ENCODE results near the gene MAP1B.

MAP1B gene

DNA sequence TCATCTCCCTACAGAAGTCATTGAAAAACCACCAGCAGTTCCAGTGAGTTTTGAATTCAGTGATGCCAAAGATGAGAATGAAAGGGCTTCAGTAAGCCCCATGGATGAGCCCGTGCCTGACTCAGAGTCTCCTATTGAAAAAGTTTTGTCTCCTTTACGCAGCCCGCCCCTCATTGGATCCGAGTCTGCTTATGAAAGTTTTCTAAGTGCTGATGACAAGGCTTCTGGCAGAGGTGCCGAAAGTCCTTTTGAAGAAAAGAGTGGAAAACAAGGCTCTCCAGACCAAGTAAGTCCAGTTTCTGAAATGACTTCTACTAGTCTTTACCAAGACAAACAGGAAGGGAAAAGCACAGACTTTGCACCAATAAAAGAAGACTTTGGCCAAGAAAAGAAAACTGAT is 90.1 kb downstream of the MAP1B start:
- H3K4me3 ChIP-seq (ENCODE audit: insufficient read depth, low read depth, low read length, poor library complexity, severe bottlenecking): no peak overlapping the region
- H3K9me3 ChIP-seq (ENCODE audit: control insufficient read depth, low read length): no peaks in the 10 kb centered on the region
- no peak for DNase-seq
- no peaks in the 10 kb centered on the region for H3K36me3 ChIP-seq (ENCODE audit: control insufficient read depth, insufficient read depth, low read length)
- no peaks in the 10 kb centered on the region for H3K4me1 ChIP-seq (ENCODE audit: control insufficient read depth, insufficient read depth, low read length, poor library complexity, severe bottlenecking)
- no peaks in the 10 kb centered on the region for H3K27me3 ChIP-seq (replicated peaks; ENCODE audit: control insufficient read depth, insufficient read depth, low read length, poor library complexity, severe bottlenecking)
- H3K27ac ChIP-seq (ENCODE audit: insufficient read depth, low read length, poor library complexity, severe bottlenecking): no peak overlapping the region

DNA sequence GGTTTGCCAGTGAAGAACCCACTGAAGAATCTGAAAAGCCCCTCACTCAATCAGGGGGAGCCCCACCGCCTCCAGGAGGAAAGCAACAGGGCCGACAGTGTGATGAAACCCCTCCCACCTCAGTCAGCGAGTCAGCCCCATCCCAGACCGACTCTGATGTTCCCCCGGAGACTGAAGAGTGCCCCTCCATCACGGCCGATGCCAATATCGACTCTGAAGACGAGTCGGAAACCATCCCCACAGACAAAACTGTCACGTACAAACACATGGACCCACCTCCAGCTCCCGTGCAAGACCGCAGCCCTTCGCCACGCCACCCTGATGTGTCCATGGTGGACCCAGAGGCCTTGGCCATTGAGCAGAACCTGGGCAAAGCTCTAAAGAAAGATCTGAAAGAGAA is 92.4 kb downstream of the MAP1B start:
- Histone ChIP-seq H3K27ac (ENCODE audit: insufficient read depth, low read length, poor library complexity, severe bottlenecking) (no peak overlapping the region), H3K36me3 (ENCODE audit: control insufficient read depth, insufficient read depth, low read length) (no peaks in the 10 kb centered on the region), H3K9me3 (ENCODE audit: control insufficient read depth, low read length) (no peaks in the 10 kb centered on the region), H3K27me3 (replicated peaks; ENCODE audit: control insufficient read depth, insufficient read depth, low read length, poor library complexity, severe bottlenecking) (no peaks in the 10 kb centered on the region), H3K4me3 (ENCODE audit: insufficient read depth, low read depth, low read length, poor library complexity, severe bottlenecking) (no peak overlapping the region), H3K4me1 (ENCODE audit: control insufficient read depth, insufficient read depth, low read length, poor library complexity, severe bottlenecking) (no peaks in the 10 kb centered on the region)
- no peak for DNase-seq

DNA sequence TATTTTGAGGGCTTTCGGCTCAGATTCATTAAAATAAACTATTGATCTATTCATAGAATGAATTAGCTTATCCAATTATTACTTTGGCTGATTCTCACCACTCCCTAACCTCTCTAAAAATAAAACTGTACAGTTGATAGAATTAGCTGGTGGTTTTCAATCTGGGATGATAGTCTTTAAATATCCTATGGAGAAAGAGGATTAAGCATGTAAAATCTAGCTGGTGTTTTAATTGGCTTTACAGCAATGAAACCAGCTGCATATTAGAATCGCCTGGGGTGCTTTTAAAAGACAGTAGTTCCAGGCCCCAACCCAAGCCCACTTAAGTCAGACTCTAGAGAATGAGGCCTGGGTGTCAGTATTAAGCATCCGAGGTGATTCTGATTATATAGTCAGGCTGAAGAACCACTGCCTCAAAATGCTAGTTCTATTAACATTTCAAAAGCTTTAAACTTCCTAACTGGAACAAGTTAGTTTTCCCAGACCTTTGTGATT is 95.1 kb downstream of the MAP1B start:
- no peak overlapping the region for H3K4me3 ChIP-seq (ENCODE audit: insufficient read depth, low read depth, low read length, poor library complexity, severe bottlenecking)
- DNase-seq: no peak
- H3K36me3 ChIP-seq (ENCODE audit: control insufficient read depth, insufficient read depth, low read length): no peaks in the 10 kb centered on the region
- no peaks in the 10 kb centered on the region for H3K4me1 ChIP-seq (ENCODE audit: control insufficient read depth, insufficient read depth, low read length, poor library complexity, severe bottlenecking)
- no peaks in the 10 kb centered on the region for H3K9me3 ChIP-seq (ENCODE audit: control insufficient read depth, low read length)
- no peak overlapping the region for H3K27ac ChIP-seq (ENCODE audit: insufficient read depth, low read length, poor library complexity, severe bottlenecking)
- no peaks in the 10 kb centered on the region for H3K27me3 ChIP-seq (replicated peaks; ENCODE audit: control insufficient read depth, insufficient read depth, low read length, poor library complexity, severe bottlenecking)

DNA sequence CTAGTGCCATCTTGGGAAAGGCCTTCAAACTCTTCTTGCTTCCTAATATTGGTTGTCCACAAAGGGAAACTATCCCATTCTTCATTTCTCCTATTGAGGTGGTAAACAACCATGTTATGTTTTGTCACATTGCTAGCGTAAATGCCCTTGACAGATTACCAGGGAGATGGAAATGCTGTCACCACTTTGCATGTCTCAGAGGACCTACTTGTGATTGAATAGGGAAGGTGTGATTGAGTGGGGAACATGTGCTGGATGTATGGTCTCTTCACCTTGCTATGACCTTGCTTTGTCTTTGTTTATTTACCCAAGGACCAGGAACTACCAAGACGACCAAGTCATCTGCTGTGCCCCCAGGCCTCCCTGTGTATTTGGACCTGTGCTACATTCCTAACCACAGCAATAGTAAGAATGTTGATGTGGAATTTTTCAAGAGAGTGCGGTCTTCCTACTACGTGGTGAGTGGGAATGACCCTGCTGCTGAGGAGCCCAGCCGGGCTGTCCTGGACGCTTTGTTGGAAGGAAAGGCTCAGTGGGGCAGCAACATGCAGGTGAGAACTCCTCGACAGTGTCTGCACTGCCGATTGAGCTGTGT is 96.1 kb downstream of the MAP1B start:
- H3K36me3 ChIP-seq (ENCODE audit: control insufficient read depth, insufficient read depth, low read length): no peaks in the 10 kb centered on the region
- no peak for DNase-seq
- H3K27ac ChIP-seq (ENCODE audit: insufficient read depth, low read length, poor library complexity, severe bottlenecking): no peak overlapping the region
- H3K9me3 ChIP-seq (ENCODE audit: control insufficient read depth, low read length): no peaks in the 10 kb centered on the region
- H3K27me3 ChIP-seq (replicated peaks; ENCODE audit: control insufficient read depth, insufficient read depth, low read length, poor library complexity, severe bottlenecking): no peaks in the 10 kb centered on the region
- H3K4me3 ChIP-seq (ENCODE audit: insufficient read depth, low read depth, low read length, poor library complexity, severe bottlenecking): no peak overlapping the region
- no peaks in the 10 kb centered on the region for H3K4me1 ChIP-seq (ENCODE audit: control insufficient read depth, insufficient read depth, low read length, poor library complexity, severe bottlenecking)

DNA sequence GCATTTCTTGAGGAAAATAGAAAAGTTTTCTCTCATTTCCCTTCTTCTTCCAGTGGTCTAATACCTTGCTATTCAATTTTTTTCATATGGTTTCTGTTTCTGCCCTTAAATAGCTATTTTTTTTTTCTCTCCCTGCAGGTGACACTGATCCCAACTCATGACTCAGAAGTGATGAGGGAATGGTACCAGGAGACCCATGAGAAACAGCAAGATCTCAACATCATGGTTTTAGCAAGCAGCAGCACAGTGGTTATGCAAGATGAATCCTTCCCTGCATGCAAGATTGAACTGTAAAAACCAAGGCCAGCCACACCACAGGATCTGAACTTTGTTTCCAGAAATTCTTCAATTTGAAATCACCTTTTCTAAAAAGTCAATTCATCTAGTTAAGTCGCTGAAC is 97.7 kb downstream of the MAP1B start:
- Histone ChIP-seq H3K27ac (ENCODE audit: insufficient read depth, low read length, poor library complexity, severe bottlenecking) (no peak overlapping the region), H3K4me3 (ENCODE audit: insufficient read depth, low read depth, low read length, poor library complexity, severe bottlenecking) (no peak overlapping the region), H3K27me3 (replicated peaks; ENCODE audit: control insufficient read depth, insufficient read depth, low read length, poor library complexity, severe bottlenecking) (no peaks in the 10 kb centered on the region), H3K4me1 (ENCODE audit: control insufficient read depth, insufficient read depth, low read length, poor library complexity, severe bottlenecking) (no peaks in the 10 kb centered on the region), H3K9me3 (ENCODE audit: control insufficient read depth, low read length) (no peaks in the 10 kb centered on the region), H3K36me3 (ENCODE audit: control insufficient read depth, insufficient read depth, low read length) (no peaks in the 10 kb centered on the region)
- DNase-seq: no peak

DNA sequence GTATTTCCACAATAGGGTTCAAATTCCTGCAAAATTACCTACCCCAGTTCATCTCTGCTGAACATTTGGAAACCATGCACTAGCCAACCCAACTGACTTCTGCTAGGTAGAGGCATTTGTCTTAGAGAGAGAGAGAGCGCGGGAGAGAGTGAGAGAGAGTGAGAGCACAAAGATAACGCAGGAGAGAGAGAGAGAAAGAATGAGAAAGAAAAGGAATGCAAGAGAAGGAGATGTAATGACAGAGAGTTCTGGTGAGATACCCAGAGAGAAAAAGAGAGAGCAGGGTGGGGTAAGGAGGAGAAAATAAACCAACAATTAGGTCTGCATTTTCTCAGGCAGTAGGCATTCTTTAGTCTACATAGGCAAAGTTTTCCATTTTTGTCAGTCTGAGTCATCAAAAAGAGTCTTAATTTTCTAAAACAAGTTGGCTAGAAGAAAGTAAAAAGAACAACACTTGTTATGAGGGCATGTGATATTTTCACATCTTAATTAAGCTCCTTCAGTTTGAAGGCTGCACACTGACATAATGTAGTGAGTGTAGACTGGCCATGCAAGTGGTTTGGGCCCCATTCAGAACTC is 98.2 kb downstream of the MAP1B start:
- Histone ChIP-seq H3K36me3 (ENCODE audit: control insufficient read depth, insufficient read depth, low read length) (no peaks in the 10 kb centered on the region), H3K27ac (ENCODE audit: insufficient read depth, low read length, poor library complexity, severe bottlenecking) (no peak overlapping the region), H3K4me1 (ENCODE audit: control insufficient read depth, insufficient read depth, low read length, poor library complexity, severe bottlenecking) (no peaks in the 10 kb centered on the region), H3K27me3 (replicated peaks; ENCODE audit: control insufficient read depth, insufficient read depth, low read length, poor library complexity, severe bottlenecking) (no peaks in the 10 kb centered on the region), H3K4me3 (ENCODE audit: insufficient read depth, low read depth, low read length, poor library complexity, severe bottlenecking) (no peak overlapping the region), H3K9me3 (ENCODE audit: control insufficient read depth, low read length) (no peaks in the 10 kb centered on the region)
- no peak for DNase-seq

DNA sequence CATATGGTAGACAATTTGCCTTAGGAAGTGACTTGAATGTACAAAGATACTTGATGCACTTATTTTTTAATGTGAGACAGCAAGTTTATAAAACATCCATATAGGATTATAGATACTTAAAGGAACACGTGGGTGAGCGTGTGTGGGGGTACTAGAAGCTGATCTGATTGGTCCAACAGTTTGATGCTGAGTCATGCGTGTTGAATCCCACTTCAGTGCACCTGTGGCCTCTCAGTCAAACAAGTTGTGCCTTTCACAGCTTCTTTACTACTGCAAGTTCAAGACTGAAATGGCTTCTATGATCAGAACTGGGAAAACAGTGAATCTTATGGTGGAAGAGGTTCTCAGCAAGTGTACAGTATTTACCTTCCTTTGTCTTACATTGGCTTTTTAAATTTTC is 98.9 kb downstream of the MAP1B start:
- Histone ChIP-seq H3K27me3 (replicated peaks; ENCODE audit: control insufficient read depth, insufficient read depth, low read length, poor library complexity, severe bottlenecking) (no peaks in the 10 kb centered on the region), H3K36me3 (ENCODE audit: control insufficient read depth, insufficient read depth, low read length) (no peaks in the 10 kb centered on the region), H3K27ac (ENCODE audit: insufficient read depth, low read length, poor library complexity, severe bottlenecking) (no peak overlapping the region), H3K4me3 (ENCODE audit: insufficient read depth, low read depth, low read length, poor library complexity, severe bottlenecking) (no peak overlapping the region), H3K9me3 (ENCODE audit: control insufficient read depth, low read length) (no peaks in the 10 kb centered on the region), H3K4me1 (ENCODE audit: control insufficient read depth, insufficient read depth, low read length, poor library complexity, severe bottlenecking) (no peaks in the 10 kb centered on the region)
- DNase-seq: no peak

DNA sequence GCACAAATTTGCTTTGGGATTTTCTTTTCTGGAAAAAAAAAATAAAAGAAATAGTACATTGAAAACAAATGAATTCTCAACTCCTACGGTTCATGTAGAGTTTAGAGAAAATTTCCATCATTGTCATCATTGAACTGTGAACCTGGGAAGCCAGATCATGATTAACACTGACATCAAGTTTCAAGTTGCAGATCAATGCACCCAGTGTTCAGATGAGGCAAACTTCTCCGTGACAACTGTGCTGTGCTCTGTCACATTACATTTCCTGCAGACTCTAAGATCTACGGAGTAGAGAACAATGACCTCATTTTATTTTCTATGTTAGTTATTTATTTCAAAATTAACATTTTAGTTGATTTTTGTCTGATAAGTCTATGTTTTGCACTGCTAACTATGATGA is 99.7 kb downstream of the MAP1B start:
- no peaks in the 10 kb centered on the region for H3K36me3 ChIP-seq (ENCODE audit: control insufficient read depth, insufficient read depth, low read length)
- H3K27me3 ChIP-seq (replicated peaks; ENCODE audit: control insufficient read depth, insufficient read depth, low read length, poor library complexity, severe bottlenecking): no peaks in the 10 kb centered on the region
- H3K27ac ChIP-seq (ENCODE audit: insufficient read depth, low read length, poor library complexity, severe bottlenecking): no peak overlapping the region
- H3K9me3 ChIP-seq (ENCODE audit: control insufficient read depth, low read length): no peaks in the 10 kb centered on the region
- no peak overlapping the region for H3K4me3 ChIP-seq (ENCODE audit: insufficient read depth, low read depth, low read length, poor library complexity, severe bottlenecking)
- H3K4me1 ChIP-seq (ENCODE audit: control insufficient read depth, insufficient read depth, low read length, poor library complexity, severe bottlenecking): no peaks in the 10 kb centered on the region
- no peak for DNase-seq

DNA sequence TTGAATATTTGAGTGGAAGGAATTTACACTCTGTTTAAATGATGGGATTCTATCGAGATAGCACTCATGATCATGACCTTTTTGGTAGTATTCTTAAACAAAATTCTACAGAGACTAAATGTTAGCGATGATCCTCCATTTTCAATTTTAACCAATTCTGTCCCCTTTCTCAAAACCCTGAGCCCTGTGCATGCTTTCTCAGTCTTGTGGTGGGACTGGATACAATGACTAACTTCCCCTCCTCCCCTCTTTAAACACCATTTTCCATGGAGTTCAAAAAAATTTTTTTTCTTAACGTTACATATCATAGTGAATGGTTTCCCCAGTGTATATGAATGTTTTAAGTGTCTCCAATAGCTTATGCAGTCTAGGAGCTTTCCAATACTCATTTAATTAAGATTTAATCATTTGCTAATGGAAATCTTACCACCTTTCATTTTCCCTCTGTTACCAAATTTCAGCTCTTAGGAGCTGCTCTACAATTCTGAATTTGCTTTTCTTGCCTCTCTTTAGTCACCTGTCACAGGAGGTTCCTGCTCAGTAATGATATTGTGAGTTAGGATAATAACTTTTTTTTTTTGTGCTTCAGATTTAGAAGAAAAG is 101.2 kb downstream of the MAP1B start:
- H3K4me3 ChIP-seq (ENCODE audit: insufficient read depth, low read depth, low read length, poor library complexity, severe bottlenecking): no peak overlapping the region
- H3K4me1 ChIP-seq (ENCODE audit: control insufficient read depth, insufficient read depth, low read length, poor library complexity, severe bottlenecking): no peaks in the 10 kb centered on the region
- H3K27ac ChIP-seq (ENCODE audit: insufficient read depth, low read length, poor library complexity, severe bottlenecking): no peak overlapping the region
- DNase-seq: no peak
- H3K27me3 ChIP-seq (replicated peaks; ENCODE audit: control insufficient read depth, insufficient read depth, low read length, poor library complexity, severe bottlenecking): no peaks in the 10 kb centered on the region
- no peaks in the 10 kb centered on the region for H3K9me3 ChIP-seq (ENCODE audit: control insufficient read depth, low read length)
- H3K36me3 ChIP-seq (ENCODE audit: control insufficient read depth, insufficient read depth, low read length): no peaks in the 10 kb centered on the region

All from effector memory CD4-positive, alpha-beta T cell (primary cell).